ENCODE measurements around the gene IL12RB2.
"Not testable (repeated sequence)": the region's sequence is repeated elsewhere in the genome, so short reads cannot be mapped to it uniquely, and the experiment has no call there.

IL12RB2 gene

DNA sequence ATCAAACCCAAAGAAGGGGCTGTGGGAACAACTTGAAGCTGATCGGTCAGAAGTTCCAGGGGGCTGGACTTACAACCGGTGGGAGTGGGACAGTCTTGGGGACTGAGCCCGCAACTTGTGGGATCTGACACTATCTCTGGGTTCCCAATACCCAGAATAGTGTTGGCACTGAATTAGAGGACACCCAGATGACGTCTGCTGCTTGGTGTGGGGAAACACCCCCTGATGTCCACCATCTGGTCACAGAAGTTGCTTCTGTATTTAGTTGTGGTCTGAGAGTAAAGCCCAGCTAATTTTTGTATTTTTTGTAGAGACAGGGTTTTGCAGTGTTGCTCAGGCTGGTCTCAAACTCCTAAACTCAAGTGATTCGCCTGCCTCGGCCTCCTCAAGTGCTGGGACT lies 93.8 kb downstream of the IL12RB2 start:
- no peak for DNase-seq

DNA sequence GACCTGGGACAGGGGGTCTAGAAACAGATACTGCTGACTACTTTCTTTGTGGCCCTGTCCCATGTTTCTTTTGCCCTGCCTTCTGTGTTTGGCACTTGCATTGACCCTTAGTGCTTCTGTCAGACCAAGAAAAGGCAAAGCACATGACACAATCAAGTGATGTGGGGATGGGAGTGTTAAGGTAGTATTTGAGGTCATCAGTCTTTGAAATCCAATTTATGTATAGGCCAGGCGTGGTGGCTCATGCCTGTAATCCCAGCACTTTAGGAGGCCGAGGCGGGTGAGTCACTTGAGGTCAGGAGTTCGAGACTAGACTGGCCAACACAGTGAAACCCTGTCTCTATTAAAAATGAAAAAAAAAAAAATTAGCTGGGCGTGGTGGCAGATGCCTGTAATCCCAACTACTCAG lies 96.5 kb downstream of the IL12RB2 start:
- no peak for DNase-seq

- no peak for DNase-seq
These were observed 98.0 kb downstream of the IL12RB2 start for GRCh38 chr1:67405473-67406245.

GRCh38 chr1:67407498-67407897 lies 99.8 kb downstream of the IL12RB2 start:
- no peak for DNase-seq

DNA sequence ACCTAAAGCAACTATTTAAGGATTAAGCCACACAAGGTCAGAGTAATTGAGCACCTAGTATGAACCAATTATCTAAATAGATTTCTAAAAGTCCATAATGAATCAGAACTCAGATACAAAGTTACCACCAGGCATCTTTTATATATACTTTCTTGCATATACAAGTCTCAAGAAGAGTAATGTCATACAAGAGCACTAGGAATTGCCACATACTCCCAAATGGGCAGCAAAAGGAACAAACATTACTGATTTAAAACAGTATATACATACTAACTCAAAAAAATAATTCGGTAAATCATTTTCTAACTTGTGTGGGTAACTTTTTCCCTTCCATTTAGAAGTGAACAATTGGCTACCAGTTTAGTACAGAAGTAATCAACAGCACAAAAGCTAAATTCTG lies 100.5 kb downstream of the IL12RB2 start:
- DNase-seq, result no peak

- DNase-seq, result not testable (repeated sequence)
These were observed 105.4 kb downstream of the IL12RB2 start for GRCh38 chr1:67413101-67413500.

DNA sequence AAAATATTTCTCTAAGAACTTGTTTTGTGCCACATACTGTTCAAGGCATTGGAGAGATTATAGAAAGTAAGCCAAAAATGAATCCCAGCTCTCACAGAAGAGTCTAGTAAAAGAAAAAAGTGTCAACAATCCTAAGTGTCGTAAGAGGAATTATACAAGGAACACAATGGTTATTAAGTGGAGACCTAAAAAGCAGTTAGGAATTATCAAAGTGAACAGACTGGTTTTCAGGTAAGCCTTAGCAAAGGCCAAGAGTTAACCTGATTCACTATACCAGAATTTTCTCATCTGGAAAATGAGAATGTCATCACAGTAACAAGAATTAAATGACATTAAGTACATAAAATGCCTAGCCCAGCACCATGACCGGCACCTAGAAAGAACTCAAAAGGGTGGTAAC lies 106.9 kb downstream of the IL12RB2 start:
- DNase-seq, result no peak

DNA sequence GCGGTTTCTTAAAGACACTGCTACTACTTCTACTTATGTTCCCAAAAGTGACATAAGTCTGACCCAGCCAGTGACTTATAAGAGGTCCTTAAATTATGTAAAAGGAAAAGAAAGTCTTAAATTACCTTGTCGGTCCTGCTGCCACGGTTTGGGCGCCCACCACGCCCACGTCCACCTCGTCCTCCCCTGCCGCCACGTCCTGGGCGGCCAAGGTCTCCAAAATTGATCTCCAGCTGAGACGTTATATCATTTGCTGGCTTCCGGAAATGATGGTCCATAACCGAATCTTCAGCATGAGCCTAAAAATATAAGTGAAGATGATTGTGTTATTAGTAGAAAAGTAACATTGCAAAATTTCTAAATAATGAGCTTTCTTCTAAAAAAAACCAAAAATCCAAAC lies 107.4 kb downstream of the IL12RB2 start:
- no peak for DNase-seq

GRCh38 chr1:67417733-67418132 lies 110.1 kb downstream of the IL12RB2 start:
- DNase-seq, result not testable (repeated sequence)

GRCh38 chr1:67418839-67419586 lies 111.3 kb downstream of the IL12RB2 start:
- DNase-seq, result no peak

DNA sequence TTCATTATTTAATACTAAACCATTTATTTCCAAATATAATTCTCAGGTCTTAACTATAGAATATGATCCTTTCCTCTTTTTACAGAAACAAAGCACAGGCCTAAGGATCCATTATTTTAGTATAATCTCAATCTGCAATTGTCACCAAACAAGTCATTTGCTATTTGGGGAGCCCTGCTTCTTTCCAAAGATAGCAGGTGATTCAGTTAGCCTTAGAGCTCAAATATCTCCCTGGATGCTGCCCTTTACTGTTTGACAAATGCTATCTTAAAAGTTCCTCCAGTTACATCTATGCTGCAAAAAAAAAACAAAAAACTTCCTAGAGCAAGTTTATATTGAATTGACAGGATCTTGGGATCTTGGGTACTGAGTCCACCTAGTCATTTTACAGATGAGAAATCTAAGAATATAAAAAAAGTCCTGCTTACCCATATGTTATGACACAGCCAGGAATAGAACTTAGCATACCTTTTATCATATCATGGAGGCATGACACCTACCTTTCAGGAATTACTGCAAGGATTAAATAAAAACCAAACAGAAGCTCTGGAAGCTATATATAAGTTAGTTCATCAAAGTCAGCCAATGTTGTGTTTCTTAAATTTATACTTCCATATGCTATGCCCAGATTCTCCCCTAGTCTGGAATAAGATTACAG lies 113.3 kb downstream of the IL12RB2 start:
- no peak for DNase-seq

- DNase-seq, result no peak
These were observed 119.8 kb downstream of the IL12RB2 start for GRCh38 chr1:67427465-67427864.

- DNase-seq, result no peak
These were observed 120.3 kb downstream of the IL12RB2 start for GRCh38 chr1:67427947-67428346.

DNA sequence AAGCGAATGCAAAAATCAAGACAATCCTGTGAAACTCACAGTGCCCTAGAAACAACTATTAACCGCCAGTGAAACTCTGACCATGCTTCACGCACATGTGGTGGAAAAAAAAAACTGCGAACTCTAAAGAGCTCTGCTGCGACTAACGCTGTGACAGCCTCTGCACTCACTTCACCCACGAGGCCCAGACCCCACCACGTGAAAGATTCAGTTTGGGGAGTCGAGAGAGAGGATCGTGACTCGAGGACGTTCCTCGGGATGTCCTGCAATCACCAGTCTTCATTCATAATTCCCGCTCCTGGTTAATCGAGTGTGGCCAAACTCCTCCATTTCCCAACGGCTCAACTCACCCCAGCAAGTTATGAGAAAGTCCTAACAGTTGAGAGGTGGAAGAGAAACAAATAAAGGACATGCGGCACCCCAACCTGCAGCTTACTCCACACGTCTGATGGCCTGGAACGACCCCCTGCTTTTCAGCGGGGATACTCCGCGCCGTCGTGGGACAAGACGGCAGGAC lies 121.4 kb downstream of the IL12RB2 start:
- DNase-seq, result peak; percentile 31

DNA sequence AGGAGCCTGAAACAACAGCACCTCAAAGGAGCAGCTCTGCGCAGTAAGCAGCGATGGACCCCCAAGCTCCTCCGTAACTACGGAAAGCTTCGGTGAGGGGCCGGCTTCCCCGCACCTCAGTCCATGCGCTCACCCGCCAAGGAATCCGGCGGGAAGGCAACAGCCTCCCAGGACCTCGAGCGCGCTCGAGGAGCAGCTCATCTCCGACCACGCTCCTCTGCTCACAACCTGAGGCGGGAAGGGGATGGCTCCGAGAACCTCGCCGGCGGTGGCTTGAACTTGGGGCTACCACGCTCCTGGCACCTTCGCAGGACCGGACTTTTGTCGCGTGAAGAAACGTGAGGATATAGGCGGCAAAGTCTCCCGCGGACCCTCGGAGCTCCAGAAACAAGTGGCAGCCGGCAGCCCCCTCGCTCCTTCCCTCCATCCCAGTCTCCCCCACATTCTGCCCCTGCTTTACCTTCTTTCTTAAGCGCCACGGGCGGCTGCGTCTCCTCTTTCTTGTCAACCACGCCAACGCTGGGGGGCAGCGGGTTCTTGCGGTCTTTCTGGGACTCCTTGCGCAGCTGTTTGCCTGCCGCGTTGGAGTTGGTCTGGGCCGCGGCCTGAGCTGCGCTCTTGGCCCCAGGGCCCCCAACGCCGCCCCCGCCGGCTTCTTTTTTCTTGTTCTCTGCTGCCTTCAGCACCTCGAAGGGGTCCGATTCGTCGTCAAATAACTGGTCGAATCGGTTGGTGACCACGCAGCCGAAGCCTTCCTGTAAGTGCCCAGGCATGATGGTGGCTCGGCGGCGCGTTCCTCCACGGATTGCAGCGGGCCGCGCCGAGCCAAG lies 122.1 kb downstream of the IL12RB2 start:
- no peak for DNase-seq

DNA sequence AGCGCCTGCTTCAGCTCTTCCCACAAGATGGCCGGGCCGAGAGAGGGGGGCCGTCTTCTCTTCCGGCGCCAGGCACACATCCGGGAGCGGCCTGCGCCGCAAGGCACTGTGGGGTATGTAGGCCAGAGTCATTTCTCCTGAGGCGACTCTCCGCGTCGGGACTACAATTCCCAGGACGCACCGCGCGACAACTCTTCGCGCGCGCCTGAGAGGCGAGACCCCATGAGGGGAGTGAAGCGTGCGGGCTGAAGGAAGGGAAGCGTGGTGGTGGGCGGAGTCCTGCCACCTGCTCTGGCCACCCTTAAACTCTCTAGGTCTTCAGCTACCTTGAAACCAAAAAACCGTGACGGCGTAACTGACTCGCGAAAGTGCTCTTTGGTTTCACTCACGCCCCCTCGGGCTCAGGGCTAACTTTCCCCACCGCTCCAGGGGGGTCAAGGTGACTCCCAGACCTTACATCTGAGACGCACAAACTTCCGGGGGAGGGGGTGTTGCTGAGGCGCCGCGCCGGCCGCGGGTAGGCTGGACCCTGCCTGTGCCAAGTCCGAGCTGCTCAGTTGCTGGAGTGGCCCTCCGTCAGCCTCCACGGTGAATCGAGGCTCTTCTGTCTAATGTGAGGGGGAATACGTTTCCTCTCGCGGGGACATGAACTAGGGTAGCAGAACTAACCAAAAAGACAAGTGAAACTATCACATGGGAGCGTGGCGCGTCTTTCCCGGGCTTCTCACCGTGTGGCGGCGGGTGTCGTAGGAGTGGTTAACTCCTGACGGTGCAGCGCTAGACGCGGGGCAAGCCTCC lies 122.9 kb downstream of the IL12RB2 start, which contains the start of gene SERBP1:
Gene SERBP1 (minus strand): TSS at position 45 of the 798 bp plus-strand sequence. CDS start 102 bp downstream, outside the sequence.
- DNase-seq, result peak; percentile 96

DNA sequence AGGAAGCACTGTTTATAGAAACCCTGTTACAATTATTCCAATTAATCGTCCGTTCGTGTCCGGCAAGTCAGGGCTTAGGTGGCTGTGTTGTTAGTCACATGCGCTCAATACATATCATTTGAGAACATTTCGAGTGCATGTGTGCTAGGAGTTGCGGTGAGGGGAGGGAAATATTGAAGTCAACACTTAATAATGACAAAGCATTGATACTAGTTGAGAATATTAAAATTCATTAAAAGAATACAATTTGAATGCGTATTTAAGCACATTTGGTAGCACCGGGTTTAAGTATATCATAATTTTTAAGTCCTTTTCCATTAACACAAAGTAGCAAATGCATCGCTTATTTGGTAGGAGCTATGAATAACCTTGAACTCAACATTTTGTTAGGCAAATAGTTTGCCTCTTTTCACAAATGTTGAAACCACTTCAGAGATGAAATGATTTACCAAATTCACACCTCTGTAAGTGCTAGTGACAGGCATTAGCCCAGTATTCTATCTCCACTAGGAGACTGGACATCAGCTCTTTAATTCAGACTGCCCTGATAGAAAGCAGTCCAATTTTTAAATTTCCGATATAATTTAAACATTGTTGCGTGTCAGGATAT lies 123.6 kb downstream of the IL12RB2 start:
- no peak for DNase-seq

DNA sequence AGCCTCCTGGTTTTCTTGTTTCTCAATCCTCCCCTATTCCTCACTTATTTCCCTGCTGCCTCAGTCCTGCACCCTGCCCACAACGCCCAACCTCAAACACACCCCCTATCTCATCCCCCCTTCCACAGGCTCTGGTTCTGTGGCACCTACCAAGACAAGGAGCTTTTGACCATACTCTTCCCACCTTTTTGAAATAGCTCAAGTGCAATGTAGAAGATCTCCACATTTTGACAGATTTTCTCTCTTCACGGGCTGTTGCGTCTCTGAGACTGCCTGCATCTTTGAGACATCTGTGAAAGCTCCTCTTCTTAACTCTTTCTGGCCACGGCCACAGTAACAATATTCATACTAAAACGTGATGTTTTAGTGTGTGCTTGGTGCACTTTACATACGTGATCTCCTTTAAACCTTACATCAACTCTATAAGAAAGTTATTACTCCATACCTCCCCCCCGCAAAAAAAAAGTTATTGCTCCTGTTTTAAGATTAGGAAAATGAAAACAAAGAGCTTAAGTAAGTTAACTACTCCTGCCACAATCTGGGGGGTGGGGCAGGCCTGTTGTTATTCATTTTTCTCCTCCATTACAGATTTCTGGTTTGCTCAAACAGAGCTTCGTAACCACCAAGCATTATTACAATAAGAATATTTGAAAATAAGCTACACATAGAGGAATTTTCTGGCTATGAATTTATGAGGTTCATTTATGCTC lies 124.4 kb downstream of the IL12RB2 start:
- no peak for DNase-seq

DNA sequence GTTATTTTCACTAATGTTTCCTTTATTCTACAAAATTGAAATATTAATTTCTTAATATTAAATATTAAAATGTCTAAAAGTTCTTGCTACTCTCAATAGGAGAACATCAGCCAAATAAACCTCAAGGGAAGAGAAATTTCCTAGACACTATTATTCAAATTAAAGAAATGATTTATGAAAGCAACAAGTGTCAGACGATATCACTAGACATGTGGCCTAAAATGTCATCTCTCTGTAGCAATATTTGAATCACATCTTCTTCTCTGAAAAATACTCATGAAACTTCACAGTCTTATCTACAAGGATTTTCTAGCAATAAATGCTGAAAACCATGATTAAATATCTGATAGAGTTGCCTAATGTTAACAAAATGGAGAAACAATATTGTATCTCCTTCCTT lies 125.1 kb downstream of the IL12RB2 start:
- DNase-seq, result no peak

- no peak for DNase-seq
These were observed 126.2 kb downstream of the IL12RB2 start for GRCh38 chr1:67433837-67434236.

- no peak for DNase-seq
These were observed 126.8 kb downstream of the IL12RB2 start for GRCh38 chr1:67434491-67434890.
